ENCODE measurements around the gene LEMD1.
"Not testable (repeated sequence)": the region's sequence is repeated elsewhere in the genome, so short reads cannot be mapped to it uniquely, and the experiment has no call there.

LEMD1 gene

DNA sequence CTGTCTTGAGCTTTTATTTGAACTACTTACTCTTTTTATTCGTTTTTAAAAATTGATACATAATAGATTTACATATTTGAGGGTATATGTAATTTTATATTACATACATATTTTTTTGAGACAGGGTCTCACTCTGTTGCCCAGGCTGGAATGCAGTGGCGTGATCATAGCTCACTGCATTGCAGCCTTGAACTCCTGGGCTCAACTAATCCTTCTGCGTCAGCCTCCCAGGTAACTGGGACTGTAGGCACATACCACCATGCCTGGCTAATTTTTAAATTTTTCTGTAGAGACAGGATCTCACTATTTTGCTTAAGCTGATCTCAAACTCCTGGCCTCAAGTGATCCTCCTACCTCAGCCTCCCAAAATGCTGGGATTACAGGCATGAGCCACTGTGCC lies 38.9 kb downstream of the LEMD1 start:
- not testable (repeated sequence) for FAIRE-seq; DNase-seq (ENCODE audit: insufficient read length, low spot score)

DNA sequence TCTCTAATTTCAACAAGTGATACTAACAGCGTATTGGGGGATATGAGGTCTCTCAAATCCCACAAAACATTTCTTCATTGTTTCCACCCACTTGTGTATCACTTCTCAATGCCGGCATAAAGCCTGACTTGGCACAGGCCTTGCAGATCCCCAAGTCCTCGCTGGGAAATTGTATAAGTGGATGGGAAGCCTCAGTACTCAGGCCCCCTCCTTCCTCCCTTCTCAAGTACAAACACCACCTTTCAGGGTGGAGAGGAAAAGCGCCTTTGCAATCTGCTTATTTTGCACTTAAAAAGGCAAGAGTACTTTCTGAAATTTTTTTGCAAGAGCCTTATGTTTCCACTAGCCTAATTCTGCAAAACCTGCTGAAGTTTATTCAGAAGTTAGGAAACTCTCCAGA lies 39.3 kb downstream of the LEMD1 start:
- DNase-seq (ENCODE audit: insufficient read length, low spot score), result no peak
- no peak for FAIRE-seq

- no peak for FAIRE-seq
- no peak for DNase-seq (ENCODE audit: insufficient read length, low spot score)
Observed at GRCh38 chr1:205381305-205381704, 40.6 kb downstream of the LEMD1 start.

DNA sequence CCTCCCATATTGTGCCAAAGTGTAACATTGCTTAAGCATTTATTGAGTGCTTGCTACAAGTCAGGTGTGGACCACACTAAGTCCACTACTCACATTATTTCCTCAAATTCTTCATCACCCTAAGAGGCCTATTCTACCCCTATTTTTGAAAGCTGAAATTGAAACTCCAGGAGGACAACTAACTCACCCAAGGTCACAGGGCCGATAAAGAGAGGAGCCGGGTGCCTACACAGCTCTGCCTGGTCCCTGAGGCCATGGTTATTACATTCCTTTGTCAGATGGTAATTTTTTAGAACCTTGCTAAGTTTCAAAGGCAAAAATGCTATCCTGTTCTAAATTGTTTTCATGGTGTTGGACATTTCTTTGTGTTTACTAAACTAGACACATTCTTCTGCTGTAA lies 41.0 kb downstream of the LEMD1 start:
- DNase-seq (ENCODE audit: insufficient read length, low spot score) (no peak), FAIRE-seq (no peak)

GRCh38 chr1:205379056-205379455 lies 42.8 kb downstream of the LEMD1 start:
- no peak for DNase-seq (ENCODE audit: insufficient read length, low spot score)
- FAIRE-seq, result no peak

GRCh38 chr1:205377355-205377754 lies 44.5 kb downstream of the LEMD1 start:
- FAIRE-seq (no peak), DNase-seq (ENCODE audit: insufficient read length, low spot score) (no peak)

GRCh38 chr1:205376739-205377138 lies 45.1 kb downstream of the LEMD1 start:
- FAIRE-seq (no peak), DNase-seq (ENCODE audit: insufficient read length, low spot score) (no peak)

GRCh38 chr1:205375835-205376545 lies 45.9 kb downstream of the LEMD1 start:
- FAIRE-seq (no peak), DNase-seq (ENCODE audit: insufficient read length, low spot score) (no peak)

- FAIRE-seq, result no peak
- DNase-seq (ENCODE audit: insufficient read length, low spot score), result no peak
Observed at GRCh38 chr1:205374210-205375078, 47.4 kb downstream of the LEMD1 start.

- no peak for FAIRE-seq
- no peak for DNase-seq (ENCODE audit: insufficient read length, low spot score)
Observed at GRCh38 chr1:205373798-205374175, 48.1 kb downstream of the LEMD1 start.

GRCh38 chr1:205373022-205373797 lies 48.6 kb downstream of the LEMD1 start:
- DNase-seq (ENCODE audit: insufficient read length, low spot score), result no peak
- FAIRE-seq, result no peak

DNA sequence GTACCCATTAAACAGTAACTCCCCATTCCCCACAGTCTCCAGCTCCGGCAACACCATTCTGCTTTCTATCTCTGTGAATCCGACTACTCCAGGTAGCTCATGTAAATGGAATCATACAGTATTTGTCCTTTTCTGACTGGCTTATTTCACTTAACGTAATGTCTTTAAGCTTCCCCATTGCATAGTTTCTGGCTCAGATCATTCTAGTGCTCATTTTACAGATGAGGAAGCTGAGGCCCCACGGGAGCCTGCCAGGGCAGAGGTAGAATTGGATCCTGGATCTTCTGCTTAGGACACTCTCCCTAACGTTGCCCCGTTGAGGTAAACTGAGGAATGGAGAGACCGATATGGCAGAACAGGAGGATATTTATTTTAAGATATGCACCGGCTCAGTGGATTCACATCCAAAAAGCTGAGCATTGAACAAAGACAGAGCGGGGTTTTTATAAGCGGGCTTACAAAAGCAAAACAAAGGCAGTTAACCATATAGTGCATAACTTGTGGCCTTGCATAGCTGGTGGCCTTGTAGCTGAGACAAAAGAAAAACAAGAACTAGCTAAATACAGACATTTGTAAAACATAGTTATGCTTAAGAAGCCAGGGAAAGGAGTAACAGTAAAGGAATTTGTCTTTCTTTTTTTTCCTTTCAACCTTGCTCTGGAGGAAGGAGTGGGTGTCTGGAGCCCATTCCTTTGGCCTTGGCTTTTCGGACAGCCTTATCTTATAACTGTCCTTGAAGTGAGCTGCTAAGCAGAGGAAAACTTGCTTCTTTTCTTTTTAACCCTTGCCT lies 49.8 kb downstream of the LEMD1 start:
- no peak for FAIRE-seq
- DNase-seq (ENCODE audit: insufficient read length, low spot score), result no peak

GRCh38 chr1:205370780-205371179 lies 51.1 kb downstream of the LEMD1 start:
- no peak for DNase-seq (ENCODE audit: insufficient read length, low spot score)
- FAIRE-seq, result no peak

GRCh38 chr1:205369701-205370123 lies 52.1 kb downstream of the LEMD1 start:
- FAIRE-seq (no peak), DNase-seq (ENCODE audit: insufficient read length, low spot score) (no peak)

- DNase-seq (ENCODE audit: insufficient read length, low spot score) (no peak), FAIRE-seq (no peak)
Observed at GRCh38 chr1:205368478-205368877, 53.4 kb downstream of the LEMD1 start.

- DNase-seq (ENCODE audit: insufficient read length, low spot score), result no peak
- FAIRE-seq, result no peak
Observed at GRCh38 chr1:205365945-205366463, 55.9 kb downstream of the LEMD1 start.

- FAIRE-seq, result not testable (repeated sequence)
Observed at GRCh38 chr1:205365086-205365485, 56.8 kb downstream of the LEMD1 start.

DNA sequence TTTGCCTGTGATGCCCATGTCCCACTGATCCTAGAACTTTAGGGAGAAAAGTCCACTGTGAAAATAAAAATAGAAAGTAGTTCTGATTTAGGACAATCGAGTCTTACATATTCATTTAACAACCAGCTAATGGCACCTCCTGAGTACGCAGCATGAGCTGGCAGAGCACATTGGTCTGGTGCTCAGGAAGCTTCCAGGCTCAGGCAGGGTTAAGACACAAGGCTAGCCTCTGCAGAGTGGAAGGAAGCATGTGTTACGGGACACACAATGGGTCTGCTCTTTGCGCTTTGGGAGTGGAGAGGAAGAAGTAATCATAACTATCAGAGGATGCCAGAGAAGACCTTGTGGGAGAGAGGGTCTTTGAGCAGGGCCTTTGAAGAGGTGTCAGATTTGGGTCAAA lies 61.0 kb downstream of the LEMD1 start:
- no peak for DNase-seq (ENCODE audit: insufficient read length, low spot score)
- FAIRE-seq, result no peak

More at GRCh38 chr1:205365086-205365485, 56.8 kb downstream of the LEMD1 start:
- not testable (repeated sequence) for DNase-seq (ENCODE audit: insufficient read length, low spot score)

GRCh38 chr1:205359771-205360565 lies 61.9 kb downstream of the LEMD1 start:
- FAIRE-seq (no peak), DNase-seq (ENCODE audit: insufficient read length, low spot score) (no peak)
